Measurements from ENCODE around the gene CFAP251.
"Not testable (repeated sequence)": the region's sequence is repeated elsewhere in the genome, so short reads cannot be mapped to it uniquely, and the experiment has no call there.

Gene CFAP251

DNA sequence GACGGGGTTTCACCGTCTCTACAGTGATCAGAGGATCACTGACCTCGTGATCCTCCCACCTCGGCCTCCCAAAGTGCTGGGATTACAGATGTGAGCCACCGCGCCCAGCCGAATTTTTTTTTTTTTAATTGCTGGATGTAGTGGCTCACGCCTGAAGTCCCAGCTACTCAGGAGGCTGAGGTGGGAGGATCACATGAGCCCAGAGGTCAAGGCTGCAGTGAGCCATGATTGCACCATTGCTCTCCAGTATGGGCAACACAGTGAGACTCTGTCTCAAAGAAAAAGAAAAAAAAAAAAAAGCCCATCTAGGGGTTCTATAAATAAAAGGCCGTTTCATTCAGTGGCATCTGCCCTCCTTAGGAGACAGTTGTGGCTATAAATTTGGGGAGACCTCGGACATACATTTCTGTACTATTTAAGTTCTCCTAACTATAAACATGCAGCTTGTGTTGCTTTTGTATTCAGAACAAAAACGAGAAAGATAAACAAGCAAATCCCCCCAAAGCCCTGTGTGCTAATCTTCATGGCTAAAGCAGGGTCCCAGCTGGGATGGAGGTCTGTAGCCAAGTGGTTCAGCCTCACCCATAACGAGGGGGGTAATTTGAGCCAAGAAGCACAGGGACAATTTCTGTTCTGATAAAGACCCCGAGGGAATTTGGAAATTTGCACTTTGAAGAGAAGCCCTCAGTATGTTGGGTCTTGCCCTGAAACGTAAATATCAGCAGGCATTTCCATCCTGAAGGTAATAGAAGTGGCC is 68.3 kb downstream of the CFAP251 start:
- Mint-ChIP-seq H3K4me3 (no peak overlapping the region), H3K27ac (no peak overlapping the region), H3K9me3 (no peaks in the 10 kb centered on the region), H3K36me3 (no peaks in the 10 kb centered on the region), H3K27me3 (no peaks in the 10 kb centered on the region), H3K4me1 (peaks cover 37 to 63% of the 10 kb centered on the region in 2 donors)
- DNase-seq: no peak
- no peak for ATAC-seq (replicated peaks)

DNA sequence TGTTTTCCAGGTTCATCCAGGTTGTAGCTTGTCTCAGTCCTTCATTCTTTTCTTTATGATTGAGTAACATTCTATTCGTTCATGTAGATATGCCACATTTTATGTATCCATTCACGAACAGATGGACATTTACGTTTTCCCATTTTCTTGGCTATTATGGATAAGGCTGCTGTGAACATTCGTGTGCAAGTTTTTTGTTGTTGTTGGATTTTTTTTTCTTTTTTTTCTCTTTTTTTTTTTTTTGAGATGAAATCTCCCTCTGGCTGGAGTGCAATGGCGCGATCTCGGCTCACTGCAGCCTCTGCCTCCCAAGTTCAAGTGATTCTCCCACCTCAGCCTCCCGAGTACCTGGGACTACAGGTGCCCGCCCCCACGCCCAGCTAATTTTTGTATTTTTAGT is 70.1 kb downstream of the CFAP251 start:
- DNase-seq; H3K27me3 Mint-ChIP-seq; H3K27ac Mint-ChIP-seq; H3K4me3 Mint-ChIP-seq; H3K36me3 Mint-ChIP-seq; H3K9me3 Mint-ChIP-seq; ATAC-seq (replicated peaks): not testable (repeated sequence)
- peaks cover 31 to 56% of the 10 kb centered on the region in 2 donors for H3K4me1 Mint-ChIP-seq

DNA sequence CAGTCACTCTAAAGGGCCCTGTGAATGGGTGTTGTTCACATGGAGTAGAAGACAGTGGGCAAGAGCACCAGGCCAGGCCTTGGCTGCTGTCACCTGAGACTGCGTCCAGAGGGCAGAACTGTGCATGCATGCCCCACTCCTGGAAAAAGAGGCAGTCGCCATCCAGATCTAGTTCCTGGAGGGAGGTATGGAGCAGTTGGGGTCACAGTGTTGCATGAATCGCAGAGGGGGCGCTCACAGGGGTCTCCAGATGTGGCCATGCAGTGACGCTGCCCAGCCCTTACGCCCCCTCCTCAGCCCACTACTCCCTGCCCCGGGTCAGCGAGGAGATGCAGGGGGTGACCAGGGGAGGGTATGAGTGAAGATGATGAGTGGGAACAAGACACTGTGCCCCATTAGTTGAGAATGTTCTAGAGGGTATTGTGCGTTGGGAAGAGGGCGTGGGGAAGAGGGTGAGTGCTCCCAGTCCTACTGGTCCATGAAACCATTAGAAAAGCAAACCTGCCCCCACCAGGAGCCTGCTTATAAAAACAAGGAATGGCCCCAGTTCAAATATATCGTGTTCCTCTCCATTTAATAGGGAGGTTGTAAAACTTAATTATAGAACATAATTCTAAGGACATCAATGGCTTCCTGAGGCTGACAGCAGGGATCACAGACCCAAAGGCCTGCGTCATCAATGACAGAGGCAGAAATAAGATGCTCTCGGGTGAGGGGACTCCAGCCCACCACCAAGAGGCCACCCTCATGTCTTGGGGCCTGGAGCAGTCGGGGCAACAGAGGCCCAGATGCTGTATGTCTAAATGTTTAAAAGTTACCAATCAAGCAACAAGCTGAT is 71.1 kb downstream of the CFAP251 start:
- Mint-ChIP-seq H3K4me1 (peaks cover 27 to 48% of the 10 kb centered on the region in 2 donors), H3K36me3 (no peaks in the 10 kb centered on the region), H3K27me3 (no peaks in the 10 kb centered on the region), H3K27ac (peak overlapping the region; percentile 99), H3K4me3 (no peak overlapping the region), H3K9me3 (no peaks in the 10 kb centered on the region)
- ATAC-seq (replicated peaks): no peak
- DNase-seq: no peak

DNA sequence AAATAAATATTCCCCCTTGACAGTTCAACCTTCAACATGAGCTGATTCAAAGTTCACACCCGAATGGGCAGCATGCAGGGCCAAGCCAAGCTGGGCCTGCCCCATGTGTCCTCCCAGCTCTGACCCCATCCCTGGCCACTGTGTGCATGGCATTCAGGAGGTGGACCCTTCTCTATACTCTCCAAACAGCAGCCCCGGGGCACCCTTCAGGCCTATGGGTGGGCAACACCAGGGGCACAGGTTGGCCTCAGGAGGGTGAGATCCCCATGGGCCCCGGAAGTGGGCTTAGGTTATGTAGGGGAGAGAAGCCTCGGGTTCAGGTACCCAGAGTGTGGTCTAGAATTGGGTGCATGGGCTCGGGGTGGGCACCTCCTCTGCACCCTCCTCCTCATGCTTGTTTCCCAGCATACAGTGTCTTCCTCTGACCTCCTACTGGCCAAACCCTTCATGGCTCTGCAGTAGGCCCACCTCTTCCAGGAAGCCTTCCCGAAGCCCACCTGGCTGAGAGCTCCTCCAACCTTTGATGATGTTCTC is 71.8 kb downstream of the CFAP251 start:
- H3K4me3 Mint-ChIP-seq: peak overlapping the region; percentile 32 to 72
- no peaks in the 10 kb centered on the region for H3K27me3 Mint-ChIP-seq
- no peaks in the 10 kb centered on the region for H3K9me3 Mint-ChIP-seq
- no peak for ATAC-seq (replicated peaks)
- no peak for DNase-seq
- H3K4me1 Mint-ChIP-seq: peaks cover 24 to 45% of the 10 kb centered on the region in 2 donors
- peak overlapping the region; percentile 99 for H3K27ac Mint-ChIP-seq
- no peaks in the 10 kb centered on the region for H3K36me3 Mint-ChIP-seq

DNA sequence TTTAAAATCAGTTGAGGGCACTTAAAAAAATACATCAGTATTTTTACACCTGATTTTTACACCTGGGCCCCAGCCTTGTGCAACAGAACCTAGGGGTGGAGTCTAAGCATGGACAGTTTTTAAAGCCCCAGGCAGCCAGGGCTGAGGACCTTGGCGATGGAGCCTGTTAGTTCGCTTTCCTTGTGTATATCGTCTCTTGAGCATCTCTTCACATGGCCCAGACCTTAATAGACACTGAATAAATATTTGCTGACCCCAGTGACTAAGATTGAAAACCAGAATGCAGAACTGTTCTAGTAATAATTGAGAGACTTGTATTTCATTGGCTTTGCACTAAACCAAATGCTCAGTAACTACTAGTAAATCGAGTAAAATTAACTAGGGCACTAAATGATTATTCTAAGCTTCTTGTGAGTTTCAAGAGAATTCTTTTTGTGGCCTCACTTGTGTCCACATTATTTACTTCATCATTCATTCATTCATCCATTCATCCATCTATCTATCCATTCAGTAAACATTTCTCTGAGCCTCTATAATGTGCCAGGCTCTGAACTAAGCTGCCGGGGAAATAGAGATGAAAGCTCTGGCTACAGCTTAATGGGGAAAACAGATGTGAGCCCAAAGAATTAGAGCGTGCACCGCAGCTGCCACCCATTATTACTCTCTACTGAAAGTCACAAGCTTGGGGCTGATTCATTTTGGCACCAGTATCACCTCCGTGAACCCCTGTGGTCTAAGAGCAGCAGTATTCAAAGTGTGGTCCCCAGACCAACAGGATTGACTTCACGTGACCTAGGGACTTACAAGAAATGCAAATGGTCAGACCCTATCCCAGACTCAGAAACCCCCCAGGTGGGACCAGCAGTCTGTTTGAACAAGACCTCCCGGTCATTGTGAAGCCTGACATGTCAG is 72.6 kb downstream of the CFAP251 start:
- peak overlapping the region; percentile 99 for H3K27ac Mint-ChIP-seq
- DNase-seq (peak; percentile 74), ATAC-seq (replicated peaks) (peak; percentile 76 to 79)
- H3K9me3 Mint-ChIP-seq: no peaks in the 10 kb centered on the region
- no peaks in the 10 kb centered on the region for H3K27me3 Mint-ChIP-seq
- peak overlapping the region; percentile 71 to 72 for H3K4me3 Mint-ChIP-seq
- no peaks in the 10 kb centered on the region for H3K36me3 Mint-ChIP-seq
- peaks cover 29 to 53% of the 10 kb centered on the region in 2 donors for H3K4me1 Mint-ChIP-seq

DNA sequence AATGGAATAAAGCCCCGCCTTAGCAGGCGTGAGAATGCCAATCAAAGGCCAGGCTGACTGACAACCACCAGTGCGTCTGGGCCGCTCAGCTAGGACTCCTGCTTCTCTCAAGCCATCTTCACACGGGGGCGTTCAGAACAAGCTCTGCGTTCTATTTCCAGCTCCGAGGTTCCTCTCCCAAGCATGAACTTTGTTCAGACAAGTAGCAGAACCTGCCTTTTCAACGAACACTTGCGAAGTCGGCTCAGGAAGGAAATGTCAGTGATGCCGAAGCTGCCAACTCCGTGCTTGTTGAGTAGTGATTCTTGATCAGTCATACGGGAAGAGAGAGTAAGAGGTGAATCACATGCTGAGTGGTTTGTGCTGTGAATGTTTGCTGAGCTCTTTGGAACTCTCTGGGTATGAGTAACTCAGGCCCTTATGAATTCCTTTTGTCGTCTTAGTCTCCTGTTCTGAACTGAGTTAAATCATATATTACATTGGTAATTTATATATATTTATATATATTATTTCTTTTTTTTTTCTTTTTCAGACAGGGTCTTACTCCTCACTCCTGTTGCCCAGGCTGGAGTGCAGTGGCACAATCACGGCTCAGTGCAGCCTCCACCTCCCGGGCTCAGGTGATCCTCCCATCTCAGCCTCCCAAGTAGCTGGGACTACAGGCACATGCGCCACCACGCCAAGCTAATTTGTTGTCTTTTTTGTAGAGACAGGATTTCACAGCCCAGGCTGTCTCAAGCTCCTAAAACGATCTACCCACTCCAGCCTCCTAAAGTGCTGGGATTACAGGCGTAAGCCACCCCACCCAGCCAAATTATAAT is 73.9 kb downstream of the CFAP251 start:
- H3K4me1 Mint-ChIP-seq: peaks cover 38 to 65% of the 10 kb centered on the region in 2 donors
- H3K36me3 Mint-ChIP-seq: no peaks in the 10 kb centered on the region
- no peaks in the 10 kb centered on the region for H3K27me3 Mint-ChIP-seq
- DNase-seq (peak; percentile 88), ATAC-seq (replicated peaks) (peak; percentile 86 to 87)
- no peaks in the 10 kb centered on the region for H3K9me3 Mint-ChIP-seq
- H3K27ac Mint-ChIP-seq: peak overlapping the region; percentile 99
- peak overlapping the region; percentile 71 to 72 for H3K4me3 Mint-ChIP-seq

DNA sequence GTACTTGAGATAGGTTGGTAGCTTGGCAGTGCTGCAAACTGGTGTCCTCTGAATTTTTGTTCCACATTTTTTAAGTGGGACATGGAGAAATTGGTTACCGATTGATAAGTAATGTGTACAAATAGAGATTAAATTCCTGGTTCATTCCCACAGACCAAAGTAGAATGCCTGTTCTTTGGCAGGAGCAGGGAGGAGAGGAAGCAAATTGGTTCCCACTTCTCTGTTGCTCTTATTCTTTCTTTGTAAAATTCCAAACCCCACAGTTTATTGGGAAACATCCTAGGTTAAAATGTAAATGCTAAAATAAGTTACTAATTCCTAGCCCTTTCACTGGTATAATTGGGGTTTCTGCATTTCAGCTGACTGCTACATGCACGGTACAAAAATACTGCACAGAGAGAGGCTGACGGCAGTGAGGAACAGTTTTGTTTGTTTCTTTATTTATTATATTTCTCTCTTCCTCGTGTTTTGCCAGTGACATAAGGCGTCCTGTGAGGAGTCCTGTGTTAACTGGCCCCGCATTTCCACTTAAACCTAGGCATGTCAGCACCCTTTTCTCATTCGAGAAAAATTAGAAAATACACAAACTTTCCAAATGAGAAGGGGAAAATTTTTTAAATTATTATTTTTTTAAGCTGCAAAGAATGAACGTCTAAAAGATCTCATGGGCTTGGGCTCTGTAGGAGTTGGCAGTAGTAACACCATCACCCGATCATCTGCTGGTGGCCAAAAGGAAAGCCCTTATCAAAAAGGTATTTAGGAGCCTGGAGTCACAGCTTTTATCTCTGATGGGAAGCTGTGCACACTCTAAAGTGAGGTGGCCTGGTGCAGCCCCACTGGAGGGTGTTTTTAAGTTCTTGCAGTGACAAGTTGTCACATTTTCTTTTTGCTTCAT is 77.9 kb downstream of the CFAP251 start:
- DNase-seq (no peak), ATAC-seq (replicated peaks) (no peak)
- no peaks in the 10 kb centered on the region for H3K9me3 Mint-ChIP-seq
- peaks cover 2 to 4% of the 10 kb centered on the region in 2 donors for H3K36me3 Mint-ChIP-seq
- H3K4me1 Mint-ChIP-seq: peaks cover 22 to 36% of the 10 kb centered on the region in 2 donors
- H3K4me3 Mint-ChIP-seq: peak overlapping the region; percentile 39 to 42
- peak overlapping the region; percentile 70 for H3K27ac Mint-ChIP-seq
- H3K27me3 Mint-ChIP-seq: no peaks in the 10 kb centered on the region

DNA sequence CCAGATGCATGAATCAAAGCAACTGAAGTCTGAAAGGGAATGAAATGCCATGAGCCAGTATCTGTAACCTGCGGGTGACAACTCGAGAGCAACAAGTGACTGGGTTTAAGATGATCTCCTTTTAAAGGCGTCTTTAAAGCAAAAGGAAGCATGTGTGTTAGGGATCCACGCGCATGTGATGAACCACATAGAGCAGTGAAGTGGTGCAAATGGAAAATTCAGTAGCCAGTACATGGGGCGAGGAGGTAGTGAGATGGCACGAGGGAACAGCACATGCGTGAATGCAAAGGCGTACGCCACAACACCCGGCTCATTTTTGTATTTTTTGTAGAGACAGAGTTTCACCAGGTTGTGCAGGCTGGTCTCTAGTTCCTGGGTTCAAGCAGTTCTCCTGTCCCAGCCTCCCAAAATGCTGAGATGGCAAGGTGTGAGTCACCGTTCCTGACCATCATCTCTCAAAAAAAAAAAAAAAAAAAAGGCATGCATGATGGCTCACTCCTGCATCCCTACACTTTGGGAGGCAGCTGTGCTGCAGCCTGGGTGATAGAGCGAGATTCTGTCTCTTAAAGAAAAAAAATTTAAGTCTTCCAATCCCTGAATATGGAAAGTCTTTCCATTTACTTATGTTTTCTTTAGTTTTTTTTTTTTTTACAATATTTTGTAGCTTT is 78.7 kb downstream of the CFAP251 start:
- Mint-ChIP-seq H3K4me1 (peaks cover 21 to 34% of the 10 kb centered on the region in 2 donors), H3K27me3 (no peaks in the 10 kb centered on the region), H3K4me3 (peak overlapping the region; percentile 39 to 42), H3K36me3 (peaks cover 2 to 4% of the 10 kb centered on the region in 2 donors), H3K9me3 (no peaks in the 10 kb centered on the region), H3K27ac (peak overlapping the region; percentile 70)
- peak; percentile 37 to 46 for ATAC-seq (replicated peaks)
- no peak for DNase-seq

DNA sequence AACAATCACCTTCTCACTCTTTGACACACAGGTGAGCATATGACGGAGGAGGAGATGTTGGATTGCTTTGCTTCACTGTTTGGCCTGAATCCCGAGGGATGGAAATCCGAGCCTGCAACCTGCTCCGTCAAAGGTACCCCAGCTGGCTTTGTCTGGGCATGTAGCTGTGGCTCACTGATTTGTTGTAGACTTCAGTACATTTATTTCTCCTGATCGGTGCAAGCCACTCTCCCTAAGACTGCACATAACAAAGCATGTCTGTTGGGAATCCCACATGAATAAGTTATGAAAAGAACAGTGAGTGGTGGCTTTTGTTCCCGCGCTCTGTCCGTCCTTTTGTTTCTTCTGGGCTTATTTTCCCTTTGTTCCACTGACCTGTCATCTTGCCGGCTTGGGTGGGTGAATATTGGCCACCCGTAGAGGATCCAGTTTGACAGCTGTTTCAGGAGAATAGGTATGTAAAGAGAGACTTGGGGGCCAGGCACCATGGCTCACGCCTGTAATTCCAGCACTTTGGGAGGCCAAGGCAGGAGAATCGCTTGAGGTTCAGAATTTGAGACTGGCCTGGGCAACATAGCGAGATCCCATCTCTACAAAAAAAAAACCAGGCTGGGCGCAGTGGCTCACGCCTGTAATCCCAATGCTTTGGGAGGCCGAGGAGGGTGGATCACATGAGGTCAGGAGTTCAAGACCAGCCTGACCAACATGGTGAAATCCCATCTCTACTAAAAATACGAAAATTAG is 83.2 kb downstream of the CFAP251 start:
- H3K9me3 Mint-ChIP-seq: no peaks in the 10 kb centered on the region
- no peaks in the 10 kb centered on the region for H3K27me3 Mint-ChIP-seq
- ATAC-seq (replicated peaks) (no peak), DNase-seq (no peak)
- peaks cover 2 to 10% of the 10 kb centered on the region in 2 donors for H3K36me3 Mint-ChIP-seq
- H3K4me3 Mint-ChIP-seq: no peak overlapping the region
- peak overlapping the region; percentile 80 for H3K27ac Mint-ChIP-seq
- peaks cover 37 to 58% of the 10 kb centered on the region in 2 donors for H3K4me1 Mint-ChIP-seq

DNA sequence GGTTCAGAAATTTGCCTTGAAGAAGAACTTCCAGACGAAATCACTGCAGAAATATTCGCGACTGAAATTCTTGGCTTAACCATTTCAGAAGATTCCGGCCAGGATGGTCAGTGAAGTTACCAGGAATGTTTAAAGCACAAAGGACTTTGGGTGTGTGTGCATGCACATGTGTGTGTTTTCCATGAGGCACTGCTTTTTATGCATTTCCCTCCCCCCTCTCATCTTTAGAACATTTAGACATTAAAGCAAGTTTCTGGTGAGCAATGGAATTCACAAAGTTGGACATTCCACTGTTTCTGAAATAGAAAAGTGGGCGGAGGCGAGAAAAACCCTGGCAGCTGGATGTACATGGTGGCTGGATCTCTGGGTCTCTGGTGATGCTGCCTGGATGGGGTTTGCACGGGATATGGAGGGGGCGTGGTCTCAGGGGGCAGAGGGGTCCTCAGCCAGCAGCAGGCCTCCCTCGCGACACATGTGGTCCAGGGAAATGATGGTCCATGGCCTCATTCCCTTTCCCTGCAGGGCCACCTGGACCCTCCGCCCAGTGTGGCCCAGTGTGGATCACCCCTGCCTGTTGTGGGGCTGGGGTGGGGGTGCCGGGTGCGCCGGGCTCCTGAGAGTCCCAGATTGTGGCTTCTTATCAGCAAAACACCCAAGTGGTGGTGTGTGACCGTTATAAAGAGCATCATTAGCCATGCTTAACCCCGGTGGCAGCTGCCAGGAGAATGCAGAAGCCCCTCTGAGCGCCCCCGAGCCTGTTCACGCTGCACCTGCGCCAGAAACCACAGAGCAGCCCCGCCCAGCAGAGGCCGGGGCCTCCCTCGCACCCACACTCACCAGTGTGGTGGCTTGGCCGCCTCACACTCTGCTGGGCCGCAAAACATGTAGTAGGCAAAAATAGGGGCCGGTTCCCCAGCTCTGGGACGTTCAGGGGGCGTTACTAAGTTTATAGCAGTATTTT is 85.5 kb downstream of the CFAP251 start:
- ATAC-seq (replicated peaks): peak; percentile 83 to 88
- Mint-ChIP-seq H3K27ac (peak overlapping the region; percentile 87), H3K4me3 (peak overlapping the region; percentile 66 to 69), H3K27me3 (no peaks in the 10 kb centered on the region), H3K4me1 (peaks cover 42 to 71% of the 10 kb centered on the region in 2 donors), H3K36me3 (peaks cover 2 to 10% of the 10 kb centered on the region in 2 donors), H3K9me3 (no peaks in the 10 kb centered on the region)
- DNase-seq: peak; percentile 69
